Measurements from ENCODE around the gene ODF4.

Gene ODF4

DNA sequence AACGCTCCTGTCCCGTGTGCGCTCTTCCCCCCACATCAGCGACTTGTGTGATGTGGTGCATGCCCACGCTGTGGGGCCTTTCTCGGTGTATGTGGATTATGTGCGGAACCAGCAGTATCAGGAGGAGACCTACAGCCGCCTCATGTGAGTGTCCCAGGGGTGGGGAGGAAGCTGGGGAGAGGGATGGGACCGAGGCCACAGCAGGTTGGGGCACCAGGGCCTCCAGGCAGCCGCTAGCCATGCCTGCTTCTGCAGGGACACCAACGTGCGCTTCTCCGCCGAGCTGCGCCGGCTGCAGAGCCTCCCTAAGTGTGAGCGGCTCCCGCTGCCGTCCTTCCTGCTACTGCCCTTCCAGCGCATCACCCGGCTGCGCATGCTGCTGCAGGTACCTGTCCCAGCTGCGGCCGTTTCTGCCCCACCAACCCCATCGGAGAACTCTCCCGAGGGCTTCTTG lies 23.8 kb upstream of the ODF4 start:
- Mint-ChIP-seq H3K4me1 (no peaks in the 10 kb centered on the region), H3K27ac (no peak overlapping the region), H3K36me3 (no peaks in the 10 kb centered on the region), H3K9me3 (no peaks in the 10 kb centered on the region), H3K27me3 (peaks cover 32% of the 10 kb centered on the region), H3K4me3 (no peak overlapping the region)
- DNase-seq (ENCODE audit: low spot score in 2 of 2): no peak
- no peak for ATAC-seq (ENCODE audit: low read depth)

DNA sequence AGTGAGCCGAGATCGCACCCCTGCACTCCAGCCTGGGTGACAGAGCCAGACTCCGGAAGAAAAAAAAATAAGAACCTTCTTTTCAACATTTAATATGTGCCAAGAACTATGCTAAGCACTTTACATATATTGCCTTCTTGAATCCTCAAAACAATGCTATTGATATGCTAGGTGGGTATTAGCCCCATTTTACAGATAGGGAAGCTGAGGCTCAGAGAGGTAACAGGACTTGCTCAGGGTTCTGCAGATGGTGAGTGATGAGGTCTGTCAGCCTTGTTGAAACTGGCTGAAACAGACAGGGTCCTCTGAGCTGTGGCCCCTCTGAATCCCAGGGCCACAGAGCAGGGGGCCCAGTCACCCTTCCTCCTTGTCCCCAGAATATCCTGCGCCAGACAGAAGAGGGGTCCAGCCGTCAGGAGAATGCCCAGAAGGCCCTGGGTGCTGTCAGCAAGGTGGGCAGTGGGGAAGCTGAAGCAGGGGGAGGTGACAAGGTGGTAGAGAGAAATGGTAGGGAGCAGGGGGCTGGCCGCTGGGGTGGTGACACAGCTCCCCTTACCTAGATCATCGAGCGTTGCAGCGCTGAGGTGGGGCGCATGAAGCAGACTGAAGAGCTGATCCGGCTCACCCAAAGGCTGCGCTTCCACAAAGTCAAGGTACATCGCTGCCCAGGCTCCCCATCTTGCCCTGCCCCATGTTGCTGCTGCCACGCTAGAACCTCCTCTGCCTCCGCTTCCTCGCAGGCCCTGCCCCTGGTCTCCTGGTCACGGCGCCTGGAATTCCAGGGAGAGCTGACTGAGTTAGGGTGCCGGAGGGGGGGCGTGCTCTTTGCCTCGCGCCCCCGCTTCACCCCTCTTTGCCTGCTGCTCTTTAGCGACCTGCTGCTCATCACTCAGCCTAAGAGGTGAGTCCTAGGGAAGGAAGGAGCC lies 21.4 kb upstream of the ODF4 start:
- ATAC-seq (ENCODE audit: low read depth) (no peak), DNase-seq (ENCODE audit: low spot score in 2 of 2) (no peak)
- Mint-ChIP-seq H3K9me3 (no peaks in the 10 kb centered on the region), H3K36me3 (no peaks in the 10 kb centered on the region), H3K27me3 (peaks cover 22% of the 10 kb centered on the region), H3K4me1 (no peaks in the 10 kb centered on the region), H3K4me3 (no peak overlapping the region), H3K27ac (no peak overlapping the region)

DNA sequence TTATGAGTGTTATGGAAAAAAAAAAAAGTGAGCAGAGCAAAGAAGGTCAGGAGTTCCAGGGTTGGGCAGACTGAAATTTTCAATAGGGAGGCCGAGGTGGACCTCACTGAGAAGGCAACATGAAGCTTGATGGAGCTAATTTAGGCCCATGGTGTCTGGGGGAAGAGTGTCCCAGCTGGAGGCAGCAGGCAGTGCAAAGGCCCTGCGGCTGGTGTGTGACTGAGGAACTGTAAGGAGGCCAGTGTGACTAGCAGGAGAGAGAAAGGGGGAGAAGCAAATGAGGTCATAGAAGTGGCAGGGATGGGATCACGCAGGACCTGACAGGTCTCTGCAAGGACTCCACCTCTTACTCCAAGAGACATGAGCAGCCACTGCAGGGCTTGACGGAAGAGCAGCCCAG lies 19.4 kb upstream of the ODF4 start:
- Mint-ChIP-seq H3K27ac (no peak overlapping the region), H3K9me3 (no peaks in the 10 kb centered on the region), H3K4me3 (no peak overlapping the region)

DNA sequence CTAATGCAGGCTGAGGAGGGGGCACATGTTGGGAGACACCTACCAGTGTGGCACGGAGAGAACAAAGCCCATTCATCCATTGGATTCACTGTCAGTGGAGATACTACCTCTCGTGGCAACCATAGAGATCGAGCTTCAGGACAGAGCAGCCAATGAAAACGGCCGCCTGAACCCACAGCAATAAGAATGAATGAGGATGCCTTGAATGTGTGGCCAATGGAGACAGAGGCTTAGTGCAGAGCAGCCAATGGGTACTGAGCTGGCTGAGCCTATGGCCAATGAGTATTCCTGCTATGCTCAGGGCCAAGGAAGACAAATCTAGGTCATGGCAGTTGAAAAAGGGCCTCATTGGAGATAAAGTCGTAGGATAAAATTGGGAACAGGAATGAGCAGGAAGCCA lies 18.6 kb upstream of the ODF4 start:
- Mint-ChIP-seq H3K36me3 (no peaks in the 10 kb centered on the region), H3K4me1 (peaks cover 12% of the 10 kb centered on the region), H3K9me3 (no peaks in the 10 kb centered on the region), H3K27me3 (peaks cover 25% of the 10 kb centered on the region), H3K4me3 (no peak overlapping the region), H3K27ac (no peak overlapping the region)
- DNase-seq (ENCODE audit: low spot score in 2 of 2) (no peak), ATAC-seq (ENCODE audit: low read depth) (no peak)

More for the DNA sequence above, 19.4 kb upstream of the ODF4 start:
- ATAC-seq (ENCODE audit: low read depth) (no peak), DNase-seq (ENCODE audit: low spot score in 2 of 2) (no peak)
- no peaks in the 10 kb centered on the region for H3K36me3 Mint-ChIP-seq
- H3K4me1 Mint-ChIP-seq: peaks cover 8% of the 10 kb centered on the region
- H3K27me3 Mint-ChIP-seq: peaks cover 21% of the 10 kb centered on the region

DNA sequence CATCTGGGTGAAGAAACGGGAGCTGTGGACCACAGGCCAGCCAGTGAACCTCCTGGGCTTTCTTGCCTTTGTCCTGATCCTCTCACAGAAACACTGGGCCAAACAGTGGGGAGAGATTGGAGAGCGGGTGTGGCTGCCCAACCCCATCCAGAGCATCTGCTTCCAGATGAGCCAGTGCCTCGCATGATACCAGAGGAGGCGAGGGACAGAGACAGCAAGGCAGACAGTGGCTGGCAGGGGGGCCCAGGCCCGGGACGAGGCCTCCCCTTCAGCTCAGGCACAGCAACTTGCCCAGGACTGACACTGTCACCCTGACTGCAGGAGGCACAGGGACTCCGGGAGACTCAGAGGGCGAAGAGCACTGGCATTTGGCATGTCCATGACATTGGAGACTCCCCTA lies 17.6 kb upstream of the ODF4 start:
- Mint-ChIP-seq H3K9me3 (no peaks in the 10 kb centered on the region), H3K27me3 (peaks cover 29% of the 10 kb centered on the region), H3K36me3 (no peaks in the 10 kb centered on the region), H3K4me3 (no peak overlapping the region), H3K4me1 (peaks cover 15% of the 10 kb centered on the region), H3K27ac (no peak overlapping the region)
- DNase-seq (ENCODE audit: low spot score in 2 of 2) (no peak), ATAC-seq (ENCODE audit: low read depth) (no peak)

DNA sequence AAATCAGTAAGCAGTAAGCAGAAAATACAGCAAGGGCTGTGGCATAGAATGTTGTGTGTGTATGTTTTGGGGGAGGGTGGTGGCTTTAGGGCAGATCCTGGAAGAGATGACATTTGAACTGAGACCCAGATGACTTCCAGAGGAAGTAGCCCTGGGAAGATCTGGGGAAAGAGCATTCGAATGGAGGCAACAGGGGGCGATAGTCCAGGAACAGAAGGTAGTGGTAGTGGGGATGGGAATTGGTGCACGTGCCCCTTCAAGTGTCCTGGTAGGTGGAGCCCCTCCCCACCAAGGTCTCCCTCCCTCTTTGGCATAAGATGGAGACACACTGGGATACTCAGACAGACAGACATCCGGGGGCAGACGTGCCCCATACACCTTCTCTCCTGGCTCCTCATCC lies 15.5 kb upstream of the ODF4 start:
- Mint-ChIP-seq H3K36me3 (no peaks in the 10 kb centered on the region), H3K27ac (no peak overlapping the region), H3K4me3 (no peak overlapping the region), H3K9me3 (no peaks in the 10 kb centered on the region), H3K4me1 (peaks cover 15% of the 10 kb centered on the region), H3K27me3 (peaks cover 37% of the 10 kb centered on the region)
- DNase-seq (ENCODE audit: low spot score in 2 of 2) (no peak), ATAC-seq (ENCODE audit: low read depth) (no peak)

DNA sequence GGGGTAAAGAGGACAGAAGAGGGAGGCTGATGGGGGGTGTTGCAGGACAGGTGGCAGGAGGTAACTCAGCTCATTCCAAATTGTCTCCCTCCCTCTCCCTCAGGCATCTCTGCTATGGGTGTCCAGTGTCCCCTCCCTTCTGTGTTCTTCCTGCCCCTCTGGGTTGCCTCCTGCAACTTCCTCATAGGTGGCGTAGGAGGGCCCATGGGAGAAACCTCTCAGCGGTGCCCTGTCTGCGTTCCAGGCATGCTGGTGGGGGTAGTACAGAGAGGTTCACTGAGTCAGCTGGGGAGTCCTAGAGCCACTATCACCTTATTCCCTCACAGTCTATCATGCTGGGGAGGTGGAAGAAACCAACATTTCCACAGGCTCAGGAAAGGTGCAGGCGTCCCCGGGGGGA lies 14.7 kb upstream of the ODF4 start:
- Mint-ChIP-seq H3K4me1 (peaks cover 15% of the 10 kb centered on the region), H3K27ac (no peak overlapping the region), H3K4me3 (no peak overlapping the region), H3K9me3 (no peaks in the 10 kb centered on the region), H3K36me3 (no peaks in the 10 kb centered on the region), H3K27me3 (peaks cover 37% of the 10 kb centered on the region)
- ATAC-seq (ENCODE audit: low read depth): no peak
- DNase-seq (ENCODE audit: low spot score in 2 of 2): no peak

DNA sequence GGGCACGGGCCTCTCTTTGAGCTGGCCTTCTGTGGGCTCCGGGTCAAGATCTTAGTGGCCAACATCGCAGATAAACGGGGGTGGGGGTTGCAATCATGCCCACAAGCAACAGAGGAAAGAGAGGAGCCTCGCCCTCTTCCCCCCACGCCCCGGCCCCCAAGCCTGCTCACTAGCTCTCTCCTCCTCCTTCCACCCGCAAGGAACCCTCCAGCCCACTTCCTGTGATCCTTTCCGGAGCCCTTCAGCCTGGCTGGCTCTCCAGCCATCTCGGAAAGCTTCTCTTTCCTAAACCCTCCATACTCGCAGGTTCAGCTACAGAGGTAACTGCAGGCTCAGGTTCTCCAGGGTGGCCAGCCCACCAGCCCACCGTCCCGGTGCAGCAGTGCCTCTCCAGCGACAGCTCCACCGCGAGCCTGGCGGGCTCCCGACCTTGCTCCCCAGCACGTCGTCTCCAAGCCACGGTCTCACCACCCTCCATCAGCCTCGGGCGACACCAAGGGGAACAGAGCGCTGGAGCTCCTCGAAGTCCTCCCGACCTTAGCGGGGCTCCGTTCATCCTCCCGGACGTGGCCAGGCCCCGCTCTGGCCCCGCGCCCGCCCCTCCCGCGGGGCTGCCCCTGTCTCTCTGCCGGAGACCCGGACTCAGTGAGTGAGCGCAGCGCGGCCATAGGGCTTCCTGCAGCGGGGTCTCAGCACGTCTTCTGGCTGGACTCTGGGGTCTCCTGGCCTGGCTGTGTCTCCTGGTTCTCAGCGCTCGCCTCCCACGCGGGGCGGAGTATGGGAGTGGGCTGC lies 12.9 kb upstream of the ODF4 start:
- ATAC-seq (ENCODE audit: low read depth) (peak; percentile 51), DNase-seq (ENCODE audit: low spot score in 2 of 2) (peak in 1 of 2 donors; percentile 37)
- Mint-ChIP-seq H3K36me3 (no peaks in the 10 kb centered on the region), H3K27me3 (peaks cover 29% of the 10 kb centered on the region), H3K27ac (no peak overlapping the region), H3K9me3 (no peaks in the 10 kb centered on the region), H3K4me1 (peaks cover 15% of the 10 kb centered on the region), H3K4me3 (peak overlapping the region; percentile 38)

DNA sequence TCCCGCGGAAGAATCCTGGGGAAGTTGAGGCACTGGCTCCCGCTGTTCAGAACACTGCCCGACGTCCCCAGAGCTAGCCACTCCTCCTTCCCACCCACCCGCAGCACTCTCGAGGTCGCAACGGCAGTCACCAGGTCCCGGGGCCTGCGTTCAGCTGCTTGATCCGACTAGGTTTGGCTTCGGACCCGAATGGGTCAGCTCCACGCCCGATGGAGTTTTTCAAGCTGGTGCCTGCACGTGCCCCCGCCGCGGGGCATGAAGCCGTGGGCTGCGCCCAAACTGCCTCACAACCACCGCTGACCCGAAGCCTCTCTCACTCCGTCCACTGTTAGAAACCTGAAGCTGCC lies 12.4 kb upstream of the ODF4 start:
- Mint-ChIP-seq H3K27me3 (peaks cover 32% of the 10 kb centered on the region), H3K9me3 (no peaks in the 10 kb centered on the region), H3K4me3 (peak overlapping the region; percentile 8), H3K36me3 (no peaks in the 10 kb centered on the region), H3K27ac (no peak overlapping the region), H3K4me1 (peaks cover 15% of the 10 kb centered on the region)
- DNase-seq (ENCODE audit: low spot score in 2 of 2): no peak
- no peak for ATAC-seq (ENCODE audit: low read depth)

DNA sequence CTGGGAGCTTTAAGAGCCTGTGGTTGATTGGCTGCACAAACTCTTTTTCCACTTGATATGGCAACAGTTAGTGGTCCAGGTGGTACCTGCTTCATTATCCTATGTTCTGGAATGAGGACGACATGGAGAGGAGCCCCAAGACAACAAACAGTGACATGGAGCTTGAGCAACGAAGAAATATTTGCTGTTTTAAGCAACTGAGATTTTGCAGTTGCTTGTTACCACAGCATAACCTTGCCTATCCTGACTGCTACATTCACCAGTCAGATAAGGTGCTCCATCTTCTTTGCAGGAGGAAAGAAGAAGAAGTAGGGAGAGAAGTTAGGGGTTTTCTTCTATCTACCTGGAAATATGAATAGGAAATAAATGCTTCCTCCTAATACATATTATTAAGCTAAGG lies 7.5 kb upstream of the ODF4 start:
- DNase-seq (ENCODE audit: low spot score in 2 of 2): no peak
- H3K9me3 Mint-ChIP-seq: no peaks in the 10 kb centered on the region
- H3K4me1 Mint-ChIP-seq: no peaks in the 10 kb centered on the region
- ATAC-seq (ENCODE audit: low read depth): no peak
- H3K36me3 Mint-ChIP-seq: no peaks in the 10 kb centered on the region
- peaks cover 21% of the 10 kb centered on the region for H3K27me3 Mint-ChIP-seq
- no peak overlapping the region for H3K27ac Mint-ChIP-seq
- H3K4me3 Mint-ChIP-seq: no peak overlapping the region

DNA sequence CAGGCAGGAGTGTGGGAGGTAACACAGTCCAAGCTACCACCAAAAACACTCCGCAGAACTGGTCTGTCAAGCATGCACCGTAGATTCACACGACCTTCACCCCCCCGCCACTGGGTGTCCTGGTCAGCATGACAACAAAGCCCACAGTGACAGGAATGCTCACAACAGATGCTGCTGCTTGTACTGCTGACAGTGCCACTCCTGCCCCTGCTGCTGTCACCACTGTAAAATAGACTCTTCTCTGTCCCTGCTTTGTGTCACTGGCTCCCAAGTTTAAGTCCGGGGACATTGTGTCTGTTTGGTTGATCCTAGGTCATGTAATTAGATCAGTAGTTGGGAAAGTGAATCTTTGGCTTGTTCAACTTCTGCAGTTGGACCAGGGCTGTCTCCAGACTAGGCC lies 7.0 kb upstream of the ODF4 start:
- H3K4me3 Mint-ChIP-seq: no peak overlapping the region
- H3K4me1 Mint-ChIP-seq: peaks cover 1% of the 10 kb centered on the region
- no peak for ATAC-seq (ENCODE audit: low read depth)

DNA sequence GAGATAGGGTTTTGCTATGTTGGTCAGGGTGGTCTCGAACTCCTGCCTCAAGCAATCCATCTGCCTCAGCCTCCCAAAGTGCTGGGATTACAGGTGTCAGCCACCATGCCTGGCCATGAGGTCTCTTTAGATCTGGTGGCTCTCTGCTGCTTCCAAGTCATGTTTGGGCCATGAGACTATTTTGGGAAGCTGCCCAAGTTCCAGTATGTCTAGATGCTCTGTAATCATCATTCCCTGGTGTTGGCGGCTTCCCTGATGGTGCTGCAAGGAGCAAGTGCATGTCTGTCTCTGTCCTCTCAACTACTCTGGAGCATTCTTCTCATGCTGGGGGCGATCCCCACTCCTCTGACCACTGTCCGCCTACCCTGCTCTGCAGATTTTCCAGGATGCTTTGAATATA lies 6.4 kb upstream of the ODF4 start:
- peaks cover 7% of the 10 kb centered on the region for H3K4me1 Mint-ChIP-seq
- peaks cover 16% of the 10 kb centered on the region for H3K27me3 Mint-ChIP-seq
- no peaks in the 10 kb centered on the region for H3K9me3 Mint-ChIP-seq
- ATAC-seq (ENCODE audit: low read depth) (no peak), DNase-seq (ENCODE audit: low spot score in 2 of 2) (no peak)
- H3K4me3 Mint-ChIP-seq: no peak overlapping the region
- H3K36me3 Mint-ChIP-seq: no peaks in the 10 kb centered on the region
- H3K27ac Mint-ChIP-seq: no peak overlapping the region

More for the DNA sequence above, 7.0 kb upstream of the ODF4 start:
- peaks cover 21% of the 10 kb centered on the region for H3K27me3 Mint-ChIP-seq
- no peak overlapping the region for H3K27ac Mint-ChIP-seq
- H3K9me3 Mint-ChIP-seq: no peaks in the 10 kb centered on the region
- H3K36me3 Mint-ChIP-seq: no peaks in the 10 kb centered on the region
- DNase-seq (ENCODE audit: low spot score in 2 of 2): no peak

DNA sequence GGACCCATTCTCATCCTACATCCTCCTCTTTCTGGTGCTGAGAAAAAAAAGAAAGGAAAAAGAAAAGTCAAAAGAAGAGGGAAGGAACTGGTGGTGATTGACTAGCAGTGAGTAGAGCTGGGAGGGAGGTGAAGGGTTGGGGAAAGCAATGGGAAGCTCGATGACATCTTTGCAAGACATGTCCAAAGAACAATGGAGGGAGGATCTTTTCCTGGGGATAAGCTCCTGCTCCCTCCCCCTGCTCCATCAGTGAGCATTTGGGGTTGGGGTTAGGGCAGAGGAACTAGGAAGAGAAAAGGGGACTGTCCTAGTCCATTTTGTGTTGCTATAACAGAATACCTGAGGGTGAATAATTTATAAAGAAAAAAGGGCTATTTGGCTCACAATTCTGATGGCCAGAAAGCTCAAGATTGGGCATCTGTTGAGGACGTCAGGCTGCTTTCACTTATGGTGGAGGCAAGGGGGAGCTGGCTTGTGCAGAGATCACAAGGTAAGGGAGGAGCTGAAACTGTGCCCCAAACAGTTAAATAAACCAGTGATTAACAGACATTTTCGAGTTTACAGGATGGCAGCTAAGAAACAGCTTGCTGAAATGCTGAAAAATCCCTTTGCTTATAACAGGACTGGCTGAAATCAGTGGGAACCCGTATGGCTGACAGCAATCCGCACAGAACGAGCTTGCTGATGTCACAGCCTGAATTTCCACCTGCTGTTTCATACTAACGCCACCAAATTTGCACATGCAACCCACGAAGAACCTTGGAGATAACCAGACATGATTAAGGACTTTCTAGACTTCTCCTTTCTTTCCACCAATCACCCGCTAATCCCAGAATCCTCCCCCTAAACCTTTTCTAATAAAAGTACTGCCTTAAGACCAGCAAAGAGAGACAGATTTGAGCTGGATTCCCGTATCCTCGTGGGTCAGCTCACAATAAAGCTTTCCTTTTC lies 1.6 kb upstream of the ODF4 start:
- Mint-ChIP-seq H3K4me3 (peak overlapping the region; percentile 50), H3K9me3 (no peaks in the 10 kb centered on the region), H3K27me3 (peaks cover 5% of the 10 kb centered on the region), H3K36me3 (no peaks in the 10 kb centered on the region), H3K4me1 (peaks cover 11% of the 10 kb centered on the region), H3K27ac (no peak overlapping the region)
- DNase-seq (ENCODE audit: low spot score in 2 of 2) (no peak), ATAC-seq (ENCODE audit: low read depth) (peak; percentile 70)

DNA sequence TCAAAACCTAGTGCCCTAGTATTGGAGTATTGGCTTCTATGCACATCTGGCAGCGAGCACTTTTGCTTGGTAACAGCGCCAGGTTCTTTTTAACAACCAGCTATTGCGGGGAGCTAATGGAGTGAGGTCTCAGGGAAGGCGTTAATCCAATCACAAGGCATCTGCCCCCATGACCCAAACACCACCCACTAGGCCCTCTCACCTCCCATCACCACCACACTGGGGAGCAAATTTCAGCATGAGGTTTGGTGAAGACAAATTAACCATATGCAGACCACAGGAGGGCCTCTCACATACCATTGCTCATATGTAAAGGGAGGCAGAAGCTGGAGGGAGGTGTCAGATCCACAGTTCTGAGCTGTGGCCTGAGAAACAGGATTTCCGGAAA lies 893 bp upstream of the ODF4 start:
- Mint-ChIP-seq H3K36me3 (no peaks in the 10 kb centered on the region), H3K27me3 (peaks cover 3% of the 10 kb centered on the region), H3K4me1 (peaks cover 11% of the 10 kb centered on the region), H3K4me3 (no peak overlapping the region), H3K9me3 (no peaks in the 10 kb centered on the region), H3K27ac (no peak overlapping the region)
- no peak for DNase-seq (ENCODE audit: low spot score in 2 of 2)
- ATAC-seq (ENCODE audit: low read depth): no peak
